GM18498 (cell line): ENCODE data around the gene RPS4Y1.

Experiments
- ATAC-seq: cut with Tn5 transposase; IDR thresholded peaks from one replicate; pipeline ENCODE4 v1.9.1; 2021; ENCODE audit warnings: mild to moderate bottlenecking, moderate library complexity; ENCODE audit not compliant: unreplicated experiment

Gene RPS4Y1

GRCh38 chrY:2874211-2874610, 32.8 kb downstream of the RPS4Y1 start:
- ATAC-seq = no peak

GRCh38 chrY:2883561-2883960, 42.2 kb downstream of the RPS4Y1 start:
- no peak for ATAC-seq

GRCh38 chrY:2885880-2886279, 44.5 kb downstream of the RPS4Y1 start:
- no peak for ATAC-seq

GRCh38 chrY:2887386-2887785, 46.0 kb downstream of the RPS4Y1 start:
- ATAC-seq = peak; percentile 34

GRCh38 chrY:2887955-2888354, 46.6 kb downstream of the RPS4Y1 start:
- ATAC-seq = peak; percentile 84

GRCh38 chrY:2893471-2893870, 52.1 kb downstream of the RPS4Y1 start:
- ATAC-seq = no peak

- peak; percentile 73 for ATAC-seq
Observed at GRCh38 chrY:2896050-2896449, 54.6 kb downstream of the RPS4Y1 start.

GRCh38 chrY:2907356-2907755, 66.0 kb downstream of the RPS4Y1 start:
- no peak for ATAC-seq

- no peak for ATAC-seq
Observed at GRCh38 chrY:2913066-2913815, 71.8 kb downstream of the RPS4Y1 start.
